ENCODE data around the gene CCND1. TPM values are rescaled to one million over a fixed set of nuclear protein-coding genes. Genes with fewer than 3 reads are reported as not detected.

CCND1 gene
- total and polyA plus RNA-seq, 2 donors (not counting 1 experiment from before 2014, with no cell fraction given): 322 to 548 TPM

- H3K4me2 ChIP-seq (ENCODE audit: extremely low read depth, insufficient read depth, low read length): peak overlapping the region; percentile 61
- no peaks in the 10 kb centered on the region for H3K27me3 ChIP-seq (ENCODE audit: control insufficient read depth, insufficient read depth, low read length)
- no peak overlapping the region for H3K9ac ChIP-seq (ENCODE audit: insufficient read depth, low read length)
- H3K36me3 ChIP-seq (ENCODE audit: control insufficient read depth, insufficient read depth, low read length): no peaks in the 10 kb centered on the region
- H3K9me3 ChIP-seq (ENCODE audit: control insufficient read depth, insufficient read depth, low read depth, low read length): no peaks in the 10 kb centered on the region
- no peak for DNase-seq (ENCODE audit: low read depth in 2 of 2)
- H2AFZ ChIP-seq (ENCODE audit: low read length): peak overlapping the region; percentile 85
- peak overlapping the region; percentile 30 for H3K27ac ChIP-seq (ENCODE audit: insufficient read depth, low read length)
- peaks cover 7% of the 10 kb centered on the region for H3K4me1 ChIP-seq (ENCODE audit: control insufficient read depth, extremely low read depth, insufficient read depth, low read length)
- TF ChIP-seq CTCF (conservative IDR thresholded peaks at IDR 0.05 in 1 of 2, IDR thresholded peaks at IDR 0.05 in 1 of 2; ENCODE audit: low read depth in 1 of 2, low read length in 2 of 2) (no peak), EZH2 (IDR thresholded peaks at IDR 0.05; ENCODE audit: low read length, missing control alignments) (no peak)
- H3K79me2 ChIP-seq (ENCODE audit: control insufficient read depth, insufficient read depth, low read length): peaks cover 6% of the 10 kb centered on the region
- H4K20me1 ChIP-seq (ENCODE audit: control insufficient read depth, extremely low read depth, insufficient read depth, low read length): no peaks in the 10 kb centered on the region
- H3K4me3 ChIP-seq (replicated peaks in 1 of 4; ENCODE audit: control extremely low read depth in 1 of 4, insufficient read depth in 1 of 4, low read depth in 3 of 4, low read length in 4 of 4): peak overlapping the region; percentile 3 to 38 (median 32)
Measured at GRCh38 chr11:69635804-69636511, 5.0 kb upstream of the CCND1 start.

GRCh38 chr11:69636512-69637197 lies 4.3 kb upstream of the CCND1 start:
- H3K4me3 ChIP-seq (replicated peaks in 1 of 4; ENCODE audit: control extremely low read depth in 1 of 4, insufficient read depth in 1 of 4, low read depth in 3 of 4, low read length in 4 of 4): peak overlapping the region; percentile 3 to 38 (median 32)
- H3K36me3 ChIP-seq (ENCODE audit: control insufficient read depth, insufficient read depth, low read length): no peaks in the 10 kb centered on the region
- H4K20me1 ChIP-seq (ENCODE audit: control insufficient read depth, extremely low read depth, insufficient read depth, low read length): no peaks in the 10 kb centered on the region
- no peaks in the 10 kb centered on the region for H3K27me3 ChIP-seq (ENCODE audit: control insufficient read depth, insufficient read depth, low read length)
- peak overlapping the region; percentile 56 for H3K9ac ChIP-seq (ENCODE audit: insufficient read depth, low read length)
- no peaks in the 10 kb centered on the region for H3K9me3 ChIP-seq (ENCODE audit: control insufficient read depth, insufficient read depth, low read depth, low read length)
- H3K4me2 ChIP-seq (ENCODE audit: extremely low read depth, insufficient read depth, low read length): peak overlapping the region; percentile 62
- H3K27ac ChIP-seq (ENCODE audit: insufficient read depth, low read length): peak overlapping the region; percentile 69
- peak overlapping the region; percentile 85 for H2AFZ ChIP-seq (ENCODE audit: low read length)
- H3K79me2 ChIP-seq (ENCODE audit: control insufficient read depth, insufficient read depth, low read length): peaks cover 13% of the 10 kb centered on the region
- TF ChIP-seq EZH2 (IDR thresholded peaks at IDR 0.05; ENCODE audit: low read length, missing control alignments): no peak
- TF ChIP-seq CTCF (conservative IDR thresholded peaks at IDR 0.05 in 1 of 2, IDR thresholded peaks at IDR 0.05 in 1 of 2; ENCODE audit: low read depth in 1 of 2, low read length in 2 of 2): no peak
- DNase-seq (ENCODE audit: low read depth in 2 of 2): peak; percentile 90 to 91
- peaks cover 7% of the 10 kb centered on the region for H3K4me1 ChIP-seq (ENCODE audit: control insufficient read depth, extremely low read depth, insufficient read depth, low read length)

- no peak for TF ChIP-seq CTCF (conservative IDR thresholded peaks at IDR 0.05 in 1 of 2, IDR thresholded peaks at IDR 0.05 in 1 of 2; ENCODE audit: low read depth in 1 of 2, low read length in 2 of 2)
- no peak for TF ChIP-seq EZH2 (IDR thresholded peaks at IDR 0.05; ENCODE audit: low read length, missing control alignments)
- Histone ChIP-seq H3K27ac (ENCODE audit: insufficient read depth, low read length) (peak overlapping the region; percentile 93), H2AFZ (ENCODE audit: low read length) (no peak overlapping the region), H3K4me1 (ENCODE audit: control insufficient read depth, extremely low read depth, insufficient read depth, low read length) (peaks cover 7% of the 10 kb centered on the region), H3K27me3 (ENCODE audit: control insufficient read depth, insufficient read depth, low read length) (no peaks in the 10 kb centered on the region), H4K20me1 (ENCODE audit: control insufficient read depth, extremely low read depth, insufficient read depth, low read length) (no peaks in the 10 kb centered on the region), H3K79me2 (ENCODE audit: control insufficient read depth, insufficient read depth, low read length) (peaks cover 20% of the 10 kb centered on the region), H3K36me3 (ENCODE audit: control insufficient read depth, insufficient read depth, low read length) (no peaks in the 10 kb centered on the region), H3K9ac (ENCODE audit: insufficient read depth, low read length) (no peak overlapping the region), H3K9me3 (ENCODE audit: control insufficient read depth, insufficient read depth, low read depth, low read length) (no peaks in the 10 kb centered on the region), H3K4me3 (replicated peaks in 1 of 4; ENCODE audit: control extremely low read depth in 1 of 4, insufficient read depth in 1 of 4, low read depth in 3 of 4, low read length in 4 of 4) (peak overlapping the region in 1 of 4 experiments; percentile 98), H3K4me2 (ENCODE audit: extremely low read depth, insufficient read depth, low read length) (peak overlapping the region; percentile 89)
- DNase-seq (ENCODE audit: low read depth in 2 of 2): no peak
Measured at GRCh38 chr11:69637198-69637940, 3.6 kb upstream of the CCND1 start.
